WTC11 (cell line): Measurements from ENCODE around the gene OSR1. TPM values are rescaled to one million over a fixed set of nuclear protein-coding genes. Genes with fewer than 3 reads are reported as not detected.

Experiments used
- ATAC-seq: fragments of 200-7000 bp; cut with Tn5 transposase; 2 replicates; pipeline ENCODE4 v1.10.0; 2021; ENCODE audit warnings: mild to moderate bottlenecking, moderate library complexity
- CTCF ChIA-PET: fragments of 300-600 bp; sonication (Branson Sonifier 250); formaldehyde crosslinking; loops from one replicate; lab custom pipeline; 2021; ENCODE audit warnings: antibody characterized with exemption; lab: Charles Lee
- POLR2A ChIA-PET: fragments of 350-600 bp; sonication (Branson Sonifier 250); formaldehyde crosslinking; loops from one replicate; lab custom pipeline; 2021; ENCODE audit warnings: antibody characterized with exemption; lab: Charles Lee
- DNase-seq: peaks from one replicate; pipeline ENCODE4 v3.0.0; 2021; ENCODE audit warnings: low spot score
- H3K27ac Mint-ChIP-seq: 2 replicates; pipeline ENCODE4 v1.8.0; 2021; ENCODE audit warnings: mixed read lengths
- H3K27me3 Mint-ChIP-seq: 2 replicates; pipeline ENCODE4 v1.8.0; 2021; ENCODE audit warnings: low read depth, mild to moderate bottlenecking, moderate library complexity, mixed read lengths
- H3K36me3 Mint-ChIP-seq: 2 replicates; pipeline ENCODE4 v1.8.0; 2021; ENCODE audit warnings: mixed read lengths
- H3K4me1 Mint-ChIP-seq: 2 replicates; pipeline ENCODE4 v1.8.0; 2022; ENCODE audit warnings: mixed read lengths
- H3K4me3 Mint-ChIP-seq: 2 replicates; pipeline ENCODE4 v1.8.0; 2021; ENCODE audit warnings: mild to moderate bottlenecking, moderate library complexity, mixed read lengths
- H3K9me3 Mint-ChIP-seq: 2 replicates; pipeline ENCODE4 v1.8.0; 2021; ENCODE audit warnings: mixed read lengths
- CBFB ChIP-seq: sonication (generic); formaldehyde crosslinking; IDR thresholded peaks from 2 replicates; pipeline ENCODE4 v1.8.1; 2022; ENCODE audit warnings: mild to moderate bottlenecking, low read depth, missing genetic modification reagents
- CREB1 ChIP-seq: sonication (generic); formaldehyde crosslinking; IDR thresholded peaks from 2 replicates; pipeline ENCODE4 v1.8.0; 2023; ENCODE audit warnings: mild to moderate bottlenecking, missing genetic modification reagents
- E2F5 ChIP-seq: sonication (generic); formaldehyde crosslinking; IDR thresholded peaks from 2 replicates; pipeline ENCODE4 v1.8.1; 2022; ENCODE audit warnings: mild to moderate bottlenecking, moderate library complexity, missing genetic modification reagents
- EMX1 ChIP-seq: fragments of 250-450 bp; sonication (Bioruptor Pico); IDR thresholded peaks from 2 replicates; pipeline ENCODE4 v1.8.0; 2021; ENCODE audit warnings: mild to moderate bottlenecking
- GABPB1 ChIP-seq: sonication (generic); formaldehyde crosslinking; IDR thresholded peaks from 2 replicates; pipeline ENCODE4 v1.8.1; 2023; ENCODE audit warnings: mild to moderate bottlenecking, missing genetic modification reagents
- HMGA2 ChIP-seq: fragments of 250-450 bp; sonication (Bioruptor Pico); IDR thresholded peaks from 2 replicates; pipeline ENCODE4 v1.4.0; 2021; ENCODE audit warnings: mild to moderate bottlenecking, moderate library complexity
- IRF1 ChIP-seq: sonication (generic); formaldehyde crosslinking; IDR thresholded peaks from 2 replicates; pipeline ENCODE4 v1.8.0; 2023; ENCODE audit warnings: missing genetic modification reagents
- IRF2 ChIP-seq: sonication (generic); formaldehyde crosslinking; IDR thresholded peaks from 2 replicates; pipeline ENCODE4 v1.8.0; 2022; ENCODE audit warnings: low read depth, missing genetic modification reagents, borderline replicate concordance
- MLX ChIP-seq: sonication (generic); formaldehyde crosslinking; IDR thresholded peaks from 2 replicates; pipeline ENCODE4 v1.8.1; 2023; ENCODE audit warnings: mild to moderate bottlenecking, missing genetic modification reagents, moderate library complexity
- NFATC4 ChIP-seq: fragments of 250-450 bp; sonication (Bioruptor Pico); IDR thresholded peaks from 2 replicates; pipeline ENCODE4 v1.9.0; 2021; ENCODE audit warnings: mild to moderate bottlenecking
- PRDM15 ChIP-seq: sonication (generic); formaldehyde crosslinking; IDR thresholded peaks from 2 replicates; pipeline ENCODE4 v1.8.0; 2022; ENCODE audit warnings: missing genetic modification reagents
- RORB ChIP-seq: fragments of 250-450 bp; sonication (Bioruptor Pico); IDR thresholded peaks from 2 replicates; pipeline ENCODE4 v1.9.0; 2021; ENCODE audit warnings: mild to moderate bottlenecking
- ZNF219 ChIP-seq: sonication (generic); formaldehyde crosslinking; IDR thresholded peaks from 2 replicates; pipeline ENCODE4 v1.8.0; 2023; ENCODE audit warnings: missing genetic modification reagents, mild to moderate bottlenecking, borderline replicate concordance
- ZNF263 ChIP-seq: sonication (generic); formaldehyde crosslinking; IDR thresholded peaks from 2 replicates; pipeline ENCODE4 v1.8.1; 2022; ENCODE audit warnings: low read depth, mild to moderate bottlenecking, moderate library complexity, missing genetic modification reagents
- ZNF512 ChIP-seq: sonication (generic); formaldehyde crosslinking; IDR thresholded peaks from 2 replicates; pipeline ENCODE4 v1.8.1; 2022; ENCODE audit warnings: missing genetic modification reagents, borderline replicate concordance
- total RNA-seq: library from RNA; stranded (reverse); gene quantifications from 3 replicates; pipeline ENCODE4 v1.2.3, GENCODE V29; 2021
- TF ChIP-seq, protein P1 (sequence below): sonication (generic); formaldehyde crosslinking; IDR thresholded peaks from 2 replicates; pipeline ENCODE4 v1.8.0; 2023; ENCODE audit warnings: mild to moderate bottlenecking, missing genetic modification reagents
- TF ChIP-seq, protein P2 (sequence below): fragments of 250-450 bp; sonication (Bioruptor Pico); IDR thresholded peaks from 2 replicates; pipeline ENCODE4 v1.8.0; 2021; ENCODE audit warnings: mild to moderate bottlenecking
- TF ChIP-seq, protein P3 (sequence below): sonication (generic); formaldehyde crosslinking; IDR thresholded peaks from 2 replicates; pipeline ENCODE4 v1.8.1; 2022; ENCODE audit warnings: low read depth, missing genetic modification reagents, borderline replicate concordance

The OSR1 gene
- total RNA-seq, 1 experiment from 2014 or later, result 0.22 TPM

- DNase-seq (no peak), ATAC-seq (no peak)
- Mint-ChIP-seq H3K9me3 (no peaks in the 10 kb centered on the region), H3K27me3 (peaks cover 99% of the 10 kb centered on the region), H3K4me1 (peaks cover 55% of the 10 kb centered on the region), H3K36me3 (no peaks in the 10 kb centered on the region), H3K4me3 (peak overlapping the region; percentile 70), H3K27ac (no peak overlapping the region)
- TF ChIP-seq CBFB (CRISPR knock-in tag) (no peak), ZNF263 (CRISPR knock-in tag) (no peak), IRF2 (CRISPR knock-in tag) (no peak), CREB1 (CRISPR knock-in tag) (no peak), MLX (CRISPR knock-in tag) (no peak), E2F5 (CRISPR knock-in tag) (no peak), IRF1 (no peak), EMX1 (CRISPR knock-in tag) (no peak), ZNF219 (CRISPR knock-in tag) (no peak), PRDM15 (CRISPR knock-in tag) (no peak), RORB (no peak), GABPB1 (CRISPR knock-in tag) (no peak), NFATC4 (CRISPR knock-in tag) (no peak), ZNF512 (no peak), HMGA2 (CRISPR knock-in tag) (no peak)
- TF ChIP-seq, protein P1, sequence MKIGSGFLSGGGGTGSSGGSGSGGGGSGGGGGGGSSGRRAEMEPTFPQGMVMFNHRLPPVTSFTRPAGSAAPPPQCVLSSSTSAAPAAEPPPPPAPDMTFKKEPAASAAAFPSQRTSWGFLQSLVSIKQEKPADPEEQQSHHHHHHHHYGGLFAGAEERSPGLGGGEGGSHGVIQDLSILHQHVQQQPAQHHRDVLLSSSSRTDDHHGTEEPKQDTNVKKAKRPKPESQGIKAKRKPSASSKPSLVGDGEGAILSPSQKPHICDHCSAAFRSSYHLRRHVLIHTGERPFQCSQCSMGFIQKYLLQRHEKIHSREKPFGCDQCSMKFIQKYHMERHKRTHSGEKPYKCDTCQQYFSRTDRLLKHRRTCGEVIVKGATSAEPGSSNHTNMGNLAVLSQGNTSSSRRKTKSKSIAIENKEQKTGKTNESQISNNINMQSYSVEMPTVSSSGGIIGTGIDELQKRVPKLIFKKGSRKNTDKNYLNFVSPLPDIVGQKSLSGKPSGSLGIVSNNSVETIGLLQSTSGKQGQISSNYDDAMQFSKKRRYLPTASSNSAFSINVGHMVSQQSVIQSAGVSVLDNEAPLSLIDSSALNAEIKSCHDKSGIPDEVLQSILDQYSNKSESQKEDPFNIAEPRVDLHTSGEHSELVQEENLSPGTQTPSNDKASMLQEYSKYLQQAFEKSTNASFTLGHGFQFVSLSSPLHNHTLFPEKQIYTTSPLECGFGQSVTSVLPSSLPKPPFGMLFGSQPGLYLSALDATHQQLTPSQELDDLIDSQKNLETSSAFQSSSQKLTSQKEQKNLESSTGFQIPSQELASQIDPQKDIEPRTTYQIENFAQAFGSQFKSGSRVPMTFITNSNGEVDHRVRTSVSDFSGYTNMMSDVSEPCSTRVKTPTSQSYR (CRISPR knock-in tag), result no peak
- TF ChIP-seq, protein P2, sequence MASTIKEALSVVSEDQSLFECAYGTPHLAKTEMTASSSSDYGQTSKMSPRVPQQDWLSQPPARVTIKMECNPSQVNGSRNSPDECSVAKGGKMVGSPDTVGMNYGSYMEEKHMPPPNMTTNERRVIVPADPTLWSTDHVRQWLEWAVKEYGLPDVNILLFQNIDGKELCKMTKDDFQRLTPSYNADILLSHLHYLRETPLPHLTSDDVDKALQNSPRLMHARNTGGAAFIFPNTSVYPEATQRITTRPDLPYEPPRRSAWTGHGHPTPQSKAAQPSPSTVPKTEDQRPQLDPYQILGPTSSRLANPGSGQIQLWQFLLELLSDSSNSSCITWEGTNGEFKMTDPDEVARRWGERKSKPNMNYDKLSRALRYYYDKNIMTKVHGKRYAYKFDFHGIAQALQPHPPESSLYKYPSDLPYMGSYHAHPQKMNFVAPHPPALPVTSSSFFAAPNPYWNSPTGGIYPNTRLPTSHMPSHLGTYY (CRISPR knock-in tag), result no peak
- TF ChIP-seq, protein P3, sequence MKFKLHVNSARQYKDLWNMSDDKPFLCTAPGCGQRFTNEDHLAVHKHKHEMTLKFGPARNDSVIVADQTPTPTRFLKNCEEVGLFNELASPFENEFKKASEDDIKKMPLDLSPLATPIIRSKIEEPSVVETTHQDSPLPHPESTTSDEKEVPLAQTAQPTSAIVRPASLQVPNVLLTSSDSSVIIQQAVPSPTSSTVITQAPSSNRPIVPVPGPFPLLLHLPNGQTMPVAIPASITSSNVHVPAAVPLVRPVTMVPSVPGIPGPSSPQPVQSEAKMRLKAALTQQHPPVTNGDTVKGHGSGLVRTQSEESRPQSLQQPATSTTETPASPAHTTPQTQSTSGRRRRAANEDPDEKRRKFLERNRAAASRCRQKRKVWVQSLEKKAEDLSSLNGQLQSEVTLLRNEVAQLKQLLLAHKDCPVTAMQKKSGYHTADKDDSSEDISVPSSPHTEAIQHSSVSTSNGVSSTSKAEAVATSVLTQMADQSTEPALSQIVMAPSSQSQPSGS (CRISPR knock-in tag), result no peak
- ChIA-PET POLR2A (interaction anchor here (0.9 to 1.9 kb wide), 2 partner anchors 13 to 800 kb away, joined by 3 to 5 read pairs; partner anchors contain the start of gene RDH14), CTCF (interaction anchor here (1.2 to 5.5 kb wide), 7 partner anchors 9 to 840 kb away, joined by 3 to 73 read pairs (median 4); no protein-coding TSS in a partner anchor)
Observed at GRCh38 chr2:19360266-19360965, 2.0 kb upstream of the OSR1 start.
